Ectodermal cell (in vitro differentiated cells): ENCODE results near the gene KLHL21.

Experiments used
- H3K27ac ChIP-seq: 2 replicates; pipeline ENCODE4 v1.7.0; 2013; ENCODE audit warnings: mild to moderate bottlenecking, low read depth, low read length; ENCODE audit not compliant: insufficient read depth, poor library complexity, severe bottlenecking
- H3K27me3 ChIP-seq: 2 replicates; pipeline ENCODE4 v1.7.0; 2013; ENCODE audit warnings: mild to moderate bottlenecking, low read length; ENCODE audit not compliant: insufficient read depth, control insufficient read depth, poor library complexity, severe bottlenecking
- H3K36me3 ChIP-seq: one replicate; pipeline ENCODE4 v1.7.0; 2013; ENCODE audit warnings: low read length; ENCODE audit not compliant: control insufficient read depth, insufficient read depth
- H3K4me1 ChIP-seq: one replicate; pipeline ENCODE4 v1.7.0; 2013; ENCODE audit warnings: low read length; ENCODE audit not compliant: control insufficient read depth, insufficient read depth
- H3K4me3 ChIP-seq: 2 replicates; pipeline ENCODE4 v1.7.0; 2013; ENCODE audit warnings: low read depth, low read length, control low read depth; ENCODE audit not compliant: insufficient read depth
- H3K9me3 ChIP-seq: 2 replicates; pipeline ENCODE4 v1.7.0; 2013; ENCODE audit warnings: mild to moderate bottlenecking, low read length, moderate library complexity; ENCODE audit not compliant: control insufficient read depth
- WGBS, 2 experiments: methylation state at CpG; one replicate each; pipeline ENCODE4 v1.1.7; 2013; ENCODE audit warnings: missing lambda C conversion rate in 2 of 2; 5-methylcytosine and 5-hydroxymethylcytosine counted together

The KLHL21 gene

GRCh38 chr1:6597777-6598131, 4.9 kb downstream of the KLHL21 start:
- Histone ChIP-seq H3K9me3 (no peaks in the 10 kb centered on the region), H3K4me1 (peaks cover 9% of the 10 kb centered on the region), H3K27me3 (peaks cover 20% of the 10 kb centered on the region), H3K27ac (no peak overlapping the region), H3K4me3 (no peak overlapping the region), H3K36me3 (peaks cover 2% of the 10 kb centered on the region)
- 93 to 94% methylated on average over 6 of the region's 6 CpGs for WGBS, 2 experiments

GRCh38 chr1:6596886-6597776, 5.5 kb downstream of the KLHL21 start:
- H3K27ac ChIP-seq, result no peak overlapping the region
- WGBS, 2 experiments, result 87 to 89% methylated on average over 14 to 15 of the region's 15 CpGs
- peaks cover 17% of the 10 kb centered on the region for H3K27me3 ChIP-seq
- H3K4me3 ChIP-seq, result no peak overlapping the region
- peaks cover 9% of the 10 kb centered on the region for H3K4me1 ChIP-seq
- H3K9me3 ChIP-seq, result no peaks in the 10 kb centered on the region
- H3K36me3 ChIP-seq, result peaks cover 2% of the 10 kb centered on the region

GRCh38 chr1:6596351-6596750, 6.3 kb downstream of the KLHL21 start:
- H3K4me1 ChIP-seq, result peaks cover 9% of the 10 kb centered on the region
- H3K27me3 ChIP-seq, result peaks cover 10% of the 10 kb centered on the region
- H3K4me3 ChIP-seq, result no peak overlapping the region
- no peak overlapping the region for H3K27ac ChIP-seq
- peaks cover 2% of the 10 kb centered on the region for H3K36me3 ChIP-seq
- 92 to 96% methylated on average over 7 of the region's 7 CpGs for WGBS, 2 experiments
- H3K9me3 ChIP-seq, result no peaks in the 10 kb centered on the region

- WGBS, 2 experiments, result 96% methylated on average over 11 of the region's 11 CpGs
- no peak overlapping the region for H3K27ac ChIP-seq
- peaks cover 1% of the 10 kb centered on the region for H3K4me1 ChIP-seq
- no peaks in the 10 kb centered on the region for H3K9me3 ChIP-seq
- no peak overlapping the region for H3K4me3 ChIP-seq
- H3K27me3 ChIP-seq, result no peaks in the 10 kb centered on the region
- H3K36me3 ChIP-seq, result peaks cover 5% of the 10 kb centered on the region
Measured at GRCh38 chr1:6594977-6595740, 7.5 kb downstream of the KLHL21 start.

GRCh38 chr1:6593810-6594209, 8.9 kb downstream of the KLHL21 start:
- H3K4me1 ChIP-seq, result no peaks in the 10 kb centered on the region
- WGBS, 2 experiments, result 95 to 96% methylated on average over 15 of the region's 15 CpGs
- no peaks in the 10 kb centered on the region for H3K9me3 ChIP-seq
- no peak overlapping the region for H3K27ac ChIP-seq
- H3K27me3 ChIP-seq, result no peaks in the 10 kb centered on the region
- peaks cover 10% of the 10 kb centered on the region for H3K36me3 ChIP-seq
- no peak overlapping the region for H3K4me3 ChIP-seq

- Histone ChIP-seq H3K9me3 (no peaks in the 10 kb centered on the region), H3K36me3 (peaks cover 11% of the 10 kb centered on the region), H3K27me3 (no peaks in the 10 kb centered on the region), H3K4me1 (no peaks in the 10 kb centered on the region), H3K27ac (no peak overlapping the region), H3K4me3 (no peak overlapping the region)
- WGBS, 2 experiments, result 95 to 96% methylated on average over 38 of the region's 38 CpGs
Measured at GRCh38 chr1:6592865-6593593, 9.6 kb downstream of the KLHL21 start.

GRCh38 chr1:6592441-6592840, 10.2 kb downstream of the KLHL21 start:
- Histone ChIP-seq H3K27me3 (no peaks in the 10 kb centered on the region), H3K4me1 (no peaks in the 10 kb centered on the region), H3K36me3 (peaks cover 17% of the 10 kb centered on the region), H3K27ac (no peak overlapping the region), H3K9me3 (no peaks in the 10 kb centered on the region), H3K4me3 (no peak overlapping the region)
- 71 to 84% methylated on average over 4 to 5 of the region's 5 CpGs for WGBS, 2 experiments

- peaks cover 20% of the 10 kb centered on the region for H3K36me3 ChIP-seq
- 88 to 89% methylated on average over 6 of the region's 6 CpGs for WGBS, 2 experiments
- no peak overlapping the region for H3K27ac ChIP-seq
- no peaks in the 10 kb centered on the region for H3K27me3 ChIP-seq
- no peak overlapping the region for H3K4me3 ChIP-seq
- no peaks in the 10 kb centered on the region for H3K9me3 ChIP-seq
- no peaks in the 10 kb centered on the region for H3K4me1 ChIP-seq
Measured at GRCh38 chr1:6591644-6592043, 11.0 kb downstream of the KLHL21 start.

GRCh38 chr1:6591222-6591621, 11.4 kb downstream of the KLHL21 start:
- whole genome bisulfite sequencing, 2 experiments, result 94% methylated on average over 13 of the region's 13 CpGs
- no peaks in the 10 kb centered on the region for H3K27me3 ChIP-seq
- peaks cover 20% of the 10 kb centered on the region for H3K36me3 ChIP-seq

GRCh38 chr1:6590046-6590445, 12.6 kb downstream of the KLHL21 start:
- H3K4me3 ChIP-seq, result no peak overlapping the region
- WGBS, 2 experiments, result 94 to 95% methylated on average over 7 of the region's 7 CpGs
- H3K4me1 ChIP-seq, result no peaks in the 10 kb centered on the region
- H3K9me3 ChIP-seq, result no peaks in the 10 kb centered on the region
- H3K27ac ChIP-seq, result no peak overlapping the region
- no peaks in the 10 kb centered on the region for H3K27me3 ChIP-seq
- peaks cover 20% of the 10 kb centered on the region for H3K36me3 ChIP-seq

More at GRCh38 chr1:6591222-6591621, 11.4 kb downstream of the KLHL21 start:
- no peaks in the 10 kb centered on the region for H3K9me3 ChIP-seq
- H3K27ac ChIP-seq, result no peak overlapping the region
- no peaks in the 10 kb centered on the region for H3K4me1 ChIP-seq
- no peak overlapping the region for H3K4me3 ChIP-seq
